VCaP (cell line): Measurements from ENCODE around the gene TMEM184A.

Source experiments
- H3K27ac ChIP-seq: fragments of 450-650 bp; 2 replicates; pipeline ENCODE4 v1.5.1; 2017
- TF ChIP-seq, protein P1 (sequence below): fragments of 450-650 bp; conservative IDR thresholded peaks from 2 replicates; pipeline ENCODE4 v1.5.1; 2017; ENCODE audit warnings: mild to moderate bottlenecking, moderate library complexity

TMEM184A gene

GRCh38 chr7:1499367-1500029, 56.5 kb downstream of the TMEM184A start:
- H3K27ac ChIP-seq = no peak overlapping the region
- TF ChIP-seq, protein P1, sequence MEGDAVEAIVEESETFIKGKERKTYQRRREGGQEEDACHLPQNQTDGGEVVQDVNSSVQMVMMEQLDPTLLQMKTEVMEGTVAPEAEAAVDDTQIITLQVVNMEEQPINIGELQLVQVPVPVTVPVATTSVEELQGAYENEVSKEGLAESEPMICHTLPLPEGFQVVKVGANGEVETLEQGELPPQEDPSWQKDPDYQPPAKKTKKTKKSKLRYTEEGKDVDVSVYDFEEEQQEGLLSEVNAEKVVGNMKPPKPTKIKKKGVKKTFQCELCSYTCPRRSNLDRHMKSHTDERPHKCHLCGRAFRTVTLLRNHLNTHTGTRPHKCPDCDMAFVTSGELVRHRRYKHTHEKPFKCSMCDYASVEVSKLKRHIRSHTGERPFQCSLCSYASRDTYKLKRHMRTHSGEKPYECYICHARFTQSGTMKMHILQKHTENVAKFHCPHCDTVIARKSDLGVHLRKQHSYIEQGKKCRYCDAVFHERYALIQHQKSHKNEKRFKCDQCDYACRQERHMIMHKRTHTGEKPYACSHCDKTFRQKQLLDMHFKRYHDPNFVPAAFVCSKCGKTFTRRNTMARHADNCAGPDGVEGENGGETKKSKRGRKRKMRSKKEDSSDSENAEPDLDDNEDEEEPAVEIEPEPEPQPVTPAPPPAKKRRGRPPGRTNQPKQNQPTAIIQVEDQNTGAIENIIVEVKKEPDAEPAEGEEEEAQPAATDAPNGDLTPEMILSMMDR = no peak

DNA sequence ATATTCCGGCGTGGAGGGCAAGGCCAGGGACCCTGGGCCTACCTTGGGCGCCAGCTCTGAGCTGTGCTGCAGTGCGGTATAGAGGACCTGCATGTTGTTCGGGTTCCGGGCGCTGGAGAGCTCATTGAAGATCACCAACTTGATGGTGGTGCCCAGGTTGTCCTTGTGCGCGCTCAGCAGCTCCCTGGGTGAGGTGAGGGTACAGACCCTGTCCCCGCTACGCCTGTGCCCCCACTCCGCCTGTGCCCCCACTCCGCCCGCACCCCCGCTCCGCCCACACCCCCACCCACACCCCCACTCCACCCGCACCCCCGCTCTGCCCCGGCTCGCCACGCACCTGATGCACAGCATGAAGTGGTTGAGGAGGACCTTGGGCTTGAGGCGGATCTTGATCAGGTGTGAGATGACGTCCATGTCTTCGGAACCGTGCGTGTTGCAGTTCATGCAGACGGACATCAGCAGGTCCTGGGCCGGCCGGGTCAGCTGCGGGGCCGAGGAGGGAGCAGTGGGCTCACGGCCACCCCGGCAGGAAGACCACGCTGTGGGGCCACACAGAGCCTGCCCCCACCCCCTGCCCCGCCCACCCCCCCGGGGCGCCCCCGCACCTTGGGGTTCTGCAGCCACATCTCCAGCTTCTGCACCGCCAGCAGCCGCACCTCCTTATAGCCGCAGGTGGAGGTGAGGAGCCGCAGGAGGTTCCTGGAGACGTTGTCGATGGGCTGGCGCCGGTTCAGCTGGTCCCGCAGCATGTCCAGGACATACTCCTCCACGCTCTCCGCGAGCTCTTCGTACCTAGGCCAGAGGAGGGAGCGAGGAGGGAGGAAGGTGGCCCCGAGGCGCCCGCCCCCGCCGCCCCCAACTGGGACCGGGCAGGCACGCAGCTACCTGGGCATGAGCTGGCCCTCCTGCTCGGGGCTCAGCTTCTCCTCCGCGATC, 57.4 kb downstream of the TMEM184A start:
- no peak overlapping the region for H3K27ac ChIP-seq
- TF ChIP-seq, protein P1 = no peak

DNA sequence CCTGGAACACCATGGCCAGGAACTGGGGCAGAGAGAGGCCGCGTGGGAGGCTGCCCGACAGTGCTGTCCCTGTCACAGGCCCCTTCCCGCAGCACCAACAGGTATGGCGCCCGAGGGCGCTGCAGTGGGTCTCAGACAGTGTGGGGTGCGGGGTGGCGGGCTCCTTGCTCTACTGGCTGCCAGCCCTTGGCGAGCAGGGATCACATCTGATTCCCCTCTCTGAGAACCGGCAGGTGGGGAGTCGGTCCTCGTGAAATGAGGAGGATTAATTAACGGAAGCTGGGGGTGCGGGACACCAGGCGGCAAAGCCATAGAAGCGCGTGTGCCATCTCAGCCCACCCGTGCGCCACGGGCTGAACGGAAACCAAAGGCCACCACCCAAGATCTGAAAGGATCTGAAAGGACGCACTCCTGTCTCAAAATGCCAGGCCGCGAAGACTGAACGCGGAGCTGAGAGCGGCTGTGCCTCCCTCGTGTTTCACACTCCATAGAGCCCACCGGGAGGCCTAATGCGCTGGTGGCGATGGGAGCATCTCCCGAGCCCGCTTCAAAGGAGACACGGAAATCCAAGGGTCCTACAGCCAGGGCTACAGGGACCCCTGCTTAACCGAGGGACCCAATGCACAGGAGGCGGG, 58.6 kb downstream of the TMEM184A start:
- TF ChIP-seq, protein P1 = no peak
- H3K27ac ChIP-seq = no peak overlapping the region

- H3K27ac ChIP-seq = no peak overlapping the region
- TF ChIP-seq, protein P1 = no peak
These were observed 59.3 kb downstream of the TMEM184A start for GRCh38 chr7:1496531-1497292.

DNA sequence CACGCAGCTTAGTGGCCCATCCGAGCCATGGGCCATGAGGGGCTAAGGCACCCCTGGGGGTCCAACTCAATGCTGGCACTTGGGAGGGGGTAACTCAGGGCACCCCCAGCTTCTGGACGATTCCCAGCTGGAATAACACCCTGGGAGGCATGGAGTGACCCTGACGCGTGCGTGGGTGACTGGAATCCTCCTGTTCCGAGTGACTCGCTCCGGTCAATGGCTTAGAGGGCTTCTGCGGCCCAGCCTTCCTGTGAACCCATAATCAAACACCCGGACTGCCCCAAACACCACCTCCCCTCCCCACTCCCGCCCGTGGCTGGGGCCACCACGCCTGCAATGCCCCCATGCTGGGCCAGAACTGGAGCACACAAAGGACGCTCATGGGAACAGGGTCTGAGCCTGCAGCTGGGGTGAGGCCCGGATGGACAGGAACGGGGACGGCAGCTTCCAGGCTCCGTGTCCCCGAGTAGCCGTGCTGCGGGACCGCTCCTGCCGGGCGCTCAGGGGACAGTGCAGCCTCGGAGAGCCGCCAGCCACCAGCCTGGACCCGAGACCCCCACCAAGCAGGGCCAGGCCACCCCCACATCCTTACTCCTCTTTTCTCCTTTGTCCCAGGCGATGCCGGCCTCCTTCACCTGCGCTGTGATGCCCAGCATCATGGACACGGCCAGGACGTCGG, 60.3 kb downstream of the TMEM184A start:
- TF ChIP-seq, protein P1 = no peak
- no peak overlapping the region for H3K27ac ChIP-seq

GRCh38 chr7:1494866-1495563, 61.0 kb downstream of the TMEM184A start:
- H3K27ac ChIP-seq = no peak overlapping the region
- TF ChIP-seq, protein P1 = no peak
